ENCODE results near the gene YIPF5. TPM values are rescaled to one million over a fixed set of nuclear protein-coding genes. Genes with fewer than 3 reads are reported as not detected.
A peak's percentile ranks its signal among the peaks of the same experiment; 100 is the strongest.

YIPF5 gene
- polyA plus RNA-seq, 1 donor (not counting 4 experiments of a cell fraction or from before 2014, with no cell fraction given), result 83.9 TPM

DNA sequence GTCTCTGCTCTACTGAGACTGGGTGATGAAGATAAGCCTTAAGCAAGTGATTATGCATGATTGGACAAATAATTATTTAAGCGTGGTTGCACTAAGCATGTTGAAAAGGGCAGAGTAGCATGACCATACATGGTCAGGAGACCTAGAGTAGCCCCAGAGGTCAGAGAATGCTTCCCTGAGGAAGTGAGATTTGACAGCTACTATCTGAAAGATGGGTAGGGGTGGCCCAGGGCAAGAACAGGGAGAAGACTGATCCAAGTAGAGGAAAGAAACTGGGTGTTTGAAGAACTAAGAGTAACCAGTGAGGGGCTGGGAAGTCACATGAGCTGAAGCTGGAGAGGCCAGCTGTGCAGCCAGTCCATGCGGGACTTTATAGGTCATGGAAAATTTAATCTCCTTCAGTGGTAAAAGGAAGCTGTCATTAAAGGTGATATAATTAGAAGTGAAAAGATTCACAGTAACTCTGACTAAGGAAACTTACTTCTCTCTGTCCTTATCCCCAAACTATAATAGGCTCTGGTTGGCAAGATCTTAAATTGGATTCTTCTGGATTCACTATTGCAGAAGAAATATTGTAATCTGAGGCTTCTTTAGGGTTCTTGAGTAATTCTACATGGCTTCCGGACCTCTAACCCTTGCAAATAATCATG is 35.2 kb downstream of the YIPF5 start:
- Histone ChIP-seq H3K4me3 (ENCODE audit: control insufficient read depth in 2 of 3, extremely low read depth in 1 of 3, insufficient read depth in 2 of 3, low read depth in 1 of 3, low read length in 3 of 3) (no peak overlapping the region), H3K36me3 (ENCODE audit: control insufficient read depth in 2 of 2, extremely low read depth in 1 of 2, insufficient read depth in 2 of 2, low read length in 2 of 2) (no peaks in the 10 kb centered on the region), H3K27me3 (ENCODE audit: control insufficient read depth, extremely low read depth, insufficient read depth, low read length) (no peaks in the 10 kb centered on the region), H3K27ac (ENCODE audit: control insufficient read depth, insufficient read depth, low read length) (no peak overlapping the region), H3K79me2 (ENCODE audit: control insufficient read depth, insufficient read depth, low read length) (no peaks in the 10 kb centered on the region), H3K9ac (ENCODE audit: control insufficient read depth, extremely low read depth, insufficient read depth, low read length) (no peak overlapping the region), H3K9me1 (ENCODE audit: control insufficient read depth, extremely low read depth, insufficient read depth, low read length) (no peaks in the 10 kb centered on the region), H3K4me2 (ENCODE audit: control insufficient read depth, extremely low read depth, insufficient read depth, low read depth, low read length) (no peak overlapping the region), H4K20me1 (ENCODE audit: control insufficient read depth, extremely low read depth, insufficient read depth, low read length) (no peaks in the 10 kb centered on the region), H3K9me3 (ENCODE audit: control insufficient read depth, low read depth, low read length) (no peaks in the 10 kb centered on the region), H3K4me1 (ENCODE audit: control insufficient read depth, extremely low read depth, insufficient read depth, low read length) (no peaks in the 10 kb centered on the region), H2AFZ (ENCODE audit: control insufficient read depth, low read length) (no peak overlapping the region)
- TF ChIP-seq EZH2 (IDR thresholded peaks at IDR 0.05; ENCODE audit: low read length) (no peak), CTCF (optimal IDR thresholded peaks at IDR 0.05 in 1 of 3, IDR thresholded peaks at IDR 0.05 in 1 of 3, conservative IDR thresholded peaks at IDR 0.05 in 1 of 3; ENCODE audit: extremely low read depth in 1 of 3, insufficient read depth in 2 of 3, low read length in 3 of 3) (no peak)
- dilution Hi-C loops (cut with MboI; ENCODE audit: extremely low pct_ligation_motif_present, low sequenced_read_pairs), result no loop called here
- FAIRE-seq, result peak; percentile 5
- DNase-seq (ENCODE audit: low read depth, low spot score), result no peak

GRCh38 chr5:144134194-144134826 is 36.1 kb downstream of the YIPF5 start:
- Histone ChIP-seq H3K27me3 (ENCODE audit: control insufficient read depth, extremely low read depth, insufficient read depth, low read length) (no peaks in the 10 kb centered on the region), H3K4me3 (ENCODE audit: control insufficient read depth in 2 of 3, extremely low read depth in 1 of 3, insufficient read depth in 2 of 3, low read depth in 1 of 3, low read length in 3 of 3) (no peak overlapping the region), H3K4me1 (ENCODE audit: control insufficient read depth, extremely low read depth, insufficient read depth, low read length) (no peaks in the 10 kb centered on the region), H2AFZ (ENCODE audit: control insufficient read depth, low read length) (no peak overlapping the region), H3K9me3 (ENCODE audit: control insufficient read depth, low read depth, low read length) (no peaks in the 10 kb centered on the region), H3K79me2 (ENCODE audit: control insufficient read depth, insufficient read depth, low read length) (no peaks in the 10 kb centered on the region), H3K36me3 (ENCODE audit: control insufficient read depth in 2 of 2, extremely low read depth in 1 of 2, insufficient read depth in 2 of 2, low read length in 2 of 2) (no peaks in the 10 kb centered on the region), H3K4me2 (ENCODE audit: control insufficient read depth, extremely low read depth, insufficient read depth, low read depth, low read length) (no peak overlapping the region), H3K9ac (ENCODE audit: control insufficient read depth, extremely low read depth, insufficient read depth, low read length) (no peak overlapping the region), H3K27ac (ENCODE audit: control insufficient read depth, insufficient read depth, low read length) (no peak overlapping the region), H3K9me1 (ENCODE audit: control insufficient read depth, extremely low read depth, insufficient read depth, low read length) (no peaks in the 10 kb centered on the region), H4K20me1 (ENCODE audit: control insufficient read depth, extremely low read depth, insufficient read depth, low read length) (no peaks in the 10 kb centered on the region)
- dilution Hi-C loops (cut with MboI; ENCODE audit: extremely low pct_ligation_motif_present, low sequenced_read_pairs), result no loop called here
- no peak for TF ChIP-seq CTCF (optimal IDR thresholded peaks at IDR 0.05 in 1 of 3, IDR thresholded peaks at IDR 0.05 in 1 of 3, conservative IDR thresholded peaks at IDR 0.05 in 1 of 3; ENCODE audit: extremely low read depth in 1 of 3, insufficient read depth in 2 of 3, low read length in 3 of 3)
- no peak for TF ChIP-seq EZH2 (IDR thresholded peaks at IDR 0.05; ENCODE audit: low read length)
- no peak for FAIRE-seq
- no peak for DNase-seq (ENCODE audit: low read depth, low spot score)

Measured in keratinocyte (primary cell).